HG03159 (cell line): Measurements from ENCODE around the gene HMBS.

Source experiments
- ATAC-seq: cut with Tn5 transposase; IDR thresholded peaks from one replicate; pipeline ENCODE4 v1.9.1; 2021; ENCODE audit warnings: mild to moderate bottlenecking, moderate library complexity; ENCODE audit not compliant: unreplicated experiment

Gene HMBS

GRCh38 chr11:119067371-119068222 is 17.1 kb upstream of the HMBS start, which contains the start of gene VPS11:
VPS11 (plus strand) TSS chr11:119067818; CDS start chr11:119067824, 6 bp downstream.
- ATAC-seq, result peak; percentile 93

GRCh38 chr11:119077839-119078238 is 6.8 kb upstream of the HMBS start:
- ATAC-seq, result no peak

GRCh38 chr11:119078675-119079420 is 5.8 kb upstream of the HMBS start:
- no peak for ATAC-seq

- no peak for ATAC-seq
Observed at GRCh38 chr11:119081682-119082260, 2.9 kb upstream of the HMBS start.

- peak; percentile 15 for ATAC-seq
Observed at GRCh38 chr11:119085437-119085847, 761 bp downstream of the HMBS start.

- no peak for ATAC-seq
Observed at GRCh38 chr11:119087123-119087522, 2.4 kb downstream of the HMBS start.

GRCh38 chr11:119087747-119088241 is 3.1 kb downstream of the HMBS start:
- no peak for ATAC-seq

GRCh38 chr11:119088406-119088805 is 3.7 kb downstream of the HMBS start:
- ATAC-seq, result no peak

- ATAC-seq, result no peak
Observed at GRCh38 chr11:119089319-119089718, 4.6 kb downstream of the HMBS start.

- no peak for ATAC-seq
Observed at GRCh38 chr11:119091178-119091577, 6.5 kb downstream of the HMBS start.

GRCh38 chr11:119091966-119092879 is 7.5 kb downstream of the HMBS start:
- no peak for ATAC-seq

GRCh38 chr11:119092880-119093842 is 8.5 kb downstream of the HMBS start:
- no peak for ATAC-seq

GRCh38 chr11:119093942-119094815 is 9.5 kb downstream of the HMBS start:
- peak; percentile 3 for ATAC-seq

- ATAC-seq, result peak; percentile 35
Observed at GRCh38 chr11:119094816-119095065, 10.1 kb downstream of the HMBS start.

- peak; percentile 82 for ATAC-seq
Observed at GRCh38 chr11:119095066-119095880, 10.6 kb downstream of the HMBS start.

GRCh38 chr11:119099711-119100110 is 15.0 kb downstream of the HMBS start:
- no peak for ATAC-seq

- no peak for ATAC-seq
Observed at GRCh38 chr11:119100246-119100970, 15.7 kb downstream of the HMBS start.
